GM10248 (cell line): ENCODE data around the gene CHRM3.

Source experiments
- CTCF ChIA-PET: fragments of 300-600 bp; sonication (Branson Sonifier 250); formaldehyde crosslinking; extraction: SDS; loops from one replicate; lab custom pipeline; 2021; ENCODE audit warnings: antibody characterized with exemption; lab: Yijun Ruan, JAX
- POLR2A ChIA-PET: fragments of 350-650 bp; sonication (Branson Sonifier 250); formaldehyde crosslinking; extraction: SDS; loops from one replicate; lab custom pipeline; 2020; ENCODE audit warnings: antibody characterized with exemption; lab: Yijun Ruan, JAX
- DNase-seq: peaks from one replicate; pipeline ENCODE4 v3.0.0; 2012; ENCODE audit errors: extremely low spot score
- CTCF ChIP-seq: IDR thresholded peaks from 2 replicates; pipeline ENCODE4 v1.5.1; 2012; ENCODE audit warnings: mild to moderate bottlenecking, low read depth; ENCODE audit errors: extremely low read depth, missing control alignments, control extremely low read depth

Gene CHRM3

GRCh38 chr1:239422818-239423217 lies 36.5 kb downstream of the CHRM3 start:
- POLR2A ChIA-PET, result no interaction called here
- CTCF ChIA-PET, result interaction anchor here (1.1 kb wide), 1 partner anchor 8 kb away, joined by 3 read pairs; no protein-coding TSS in a partner anchor
- no peak for TF ChIP-seq CTCF
- no peak for DNase-seq

GRCh38 chr1:239426821-239427475 lies 40.6 kb downstream of the CHRM3 start:
- no peak for DNase-seq
- ChIA-PET CTCF (no interaction called here), POLR2A (no interaction called here)
- TF ChIP-seq CTCF, result no peak

DNA sequence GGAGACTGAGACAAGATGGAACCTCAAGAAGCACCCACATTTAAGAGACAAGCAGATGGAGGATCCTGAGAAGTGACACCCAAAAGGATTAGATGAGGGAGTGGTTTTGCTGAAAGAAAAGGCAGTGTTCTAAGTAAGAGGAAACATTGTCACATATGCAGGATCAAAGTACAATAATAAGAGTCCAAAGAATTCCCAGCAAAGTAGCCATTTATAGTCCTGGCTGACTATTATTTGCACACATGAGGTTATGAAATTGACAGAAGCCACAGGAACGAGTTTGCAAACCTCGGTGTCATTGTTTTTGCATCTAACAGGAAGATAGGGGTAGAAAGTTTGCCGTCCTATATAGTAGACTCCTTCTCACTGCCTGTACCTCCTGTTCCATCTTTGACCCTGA lies 41.3 kb downstream of the CHRM3 start:
- TF ChIP-seq CTCF, result no peak
- no peak for DNase-seq
- POLR2A ChIA-PET, result no interaction called here
- CTCF ChIA-PET, result no interaction called here

DNA sequence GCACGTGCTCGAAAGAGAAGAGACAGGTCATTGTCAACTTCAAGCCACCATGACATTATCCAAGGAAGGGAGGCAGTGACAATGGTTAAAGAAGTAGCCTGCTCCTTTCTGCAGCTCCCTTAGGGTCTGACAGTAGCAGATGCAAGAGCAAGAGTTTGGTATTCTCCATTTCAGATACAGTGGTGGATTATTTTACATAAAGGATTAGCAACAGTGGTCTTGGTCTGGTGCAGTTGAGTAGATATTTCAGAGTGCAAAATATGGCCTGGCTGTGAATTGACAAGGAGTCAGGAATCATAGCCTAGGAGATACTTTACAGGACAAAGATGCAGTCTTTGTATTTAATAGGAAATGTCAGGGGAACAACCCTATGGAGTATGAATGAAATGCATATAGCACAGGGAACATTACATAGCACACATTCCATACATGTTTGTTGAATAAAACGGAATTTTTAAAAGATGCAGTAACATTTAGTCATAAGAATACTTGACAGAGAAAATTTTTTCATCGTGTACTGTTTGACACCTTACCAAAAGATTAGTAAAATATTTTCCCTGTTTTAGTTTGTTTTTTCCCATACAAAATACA lies 41.8 kb downstream of the CHRM3 start:
- no peak for DNase-seq
- CTCF ChIA-PET, result no interaction called here
- TF ChIP-seq CTCF, result no peak
- POLR2A ChIA-PET, result no interaction called here

- TF ChIP-seq CTCF, result no peak
- ChIA-PET POLR2A (no interaction called here), CTCF (no interaction called here)
- no peak for DNase-seq
Observed at GRCh38 chr1:239429163-239429562, 42.8 kb downstream of the CHRM3 start.

GRCh38 chr1:239432255-239432654 lies 45.9 kb downstream of the CHRM3 start:
- POLR2A ChIA-PET, result no interaction called here
- TF ChIP-seq CTCF, result no peak
- CTCF ChIA-PET, result no interaction called here
- DNase-seq, result no peak
